HepG2 (cell line): ENCODE measurements around the gene DIAPH1.

Experiments used
- HNF4G ChIP-seq, 2 experiments: sonication (generic) in 1 of 2; formaldehyde crosslinking in 1 of 2; IDR thresholded peaks; 2 replicates each; pipeline versions ENCODE4 v1.4.0 to v1.6.1; 2011 to 2020; ENCODE audit warnings: borderline replicate concordance in 2 of 2, low read depth in 2 of 2, mild to moderate bottlenecking in 2 of 2, low read length in 1 of 2, missing genetic modification reagents in 1 of 2, moderate library complexity in 1 of 2
- RFX3 ChIP-seq: IDR thresholded peaks from 2 replicates; pipeline ENCODE4 v1.6.1; 2016; ENCODE audit warnings: missing biosample characterization, missing genetic modification reagents
- TBX2 ChIP-seq: sonication (generic); formaldehyde crosslinking; IDR thresholded peaks from 2 replicates; pipeline ENCODE4 v1.5.0; 2020; ENCODE audit warnings: missing genetic modification reagents, mild to moderate bottlenecking, borderline replicate concordance
- ZNF343 ChIP-seq: sonication (generic); formaldehyde crosslinking; IDR thresholded peaks from 2 replicates; pipeline ENCODE4 v1.4.0; 2020; ENCODE audit warnings: mild to moderate bottlenecking, missing genetic modification reagents
- TF ChIP-seq, protein P1 (sequence below): sonication (generic); formaldehyde crosslinking; IDR thresholded peaks from 2 replicates; pipeline ENCODE4 v1.5.0; 2020; ENCODE audit warnings: mild to moderate bottlenecking, missing genetic modification reagents
- TF ChIP-seq, protein P2 (sequence below): sonication (generic); formaldehyde crosslinking; IDR thresholded peaks from 2 replicates; pipeline ENCODE4 v1.4.0; 2020; ENCODE audit warnings: missing genetic modification reagents; ENCODE audit errors: not compliant biosample characterization

DNA sequence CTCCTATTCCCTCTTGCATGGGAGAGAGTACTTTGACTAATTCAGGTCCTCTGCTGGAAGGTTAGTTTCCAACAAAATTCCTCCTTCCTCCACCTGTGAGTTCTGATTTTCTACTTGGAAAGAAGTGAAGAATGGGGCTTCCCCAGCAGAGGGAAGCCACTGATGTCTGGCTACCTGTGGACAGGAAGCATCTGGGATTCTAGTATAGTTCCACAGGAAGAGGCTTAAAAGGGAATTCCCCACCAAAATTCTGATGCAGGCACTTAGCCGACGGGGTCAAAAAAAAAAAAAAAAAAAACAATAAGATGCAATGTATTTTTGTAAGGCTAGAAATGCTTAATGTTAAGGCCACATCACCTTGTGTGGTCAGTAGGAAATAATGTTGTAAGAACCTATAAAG is 96.5 kb downstream of the DIAPH1 start:
- TF ChIP-seq RFX3 (CRISPR knock-in tag) (no peak), ZNF343 (CRISPR knock-in tag) (no peak), TBX2 (no peak), HNF4G (IDR thresholded peaks at IDR 0.05; ENCODE audit: borderline replicate concordance, low read depth, low read length) (no peak), HNF4G (CRISPR knock-in tag; IDR thresholded peaks at IDR 0.05; ENCODE audit: borderline replicate concordance, low read depth) (no peak)
- TF ChIP-seq, protein P1, sequence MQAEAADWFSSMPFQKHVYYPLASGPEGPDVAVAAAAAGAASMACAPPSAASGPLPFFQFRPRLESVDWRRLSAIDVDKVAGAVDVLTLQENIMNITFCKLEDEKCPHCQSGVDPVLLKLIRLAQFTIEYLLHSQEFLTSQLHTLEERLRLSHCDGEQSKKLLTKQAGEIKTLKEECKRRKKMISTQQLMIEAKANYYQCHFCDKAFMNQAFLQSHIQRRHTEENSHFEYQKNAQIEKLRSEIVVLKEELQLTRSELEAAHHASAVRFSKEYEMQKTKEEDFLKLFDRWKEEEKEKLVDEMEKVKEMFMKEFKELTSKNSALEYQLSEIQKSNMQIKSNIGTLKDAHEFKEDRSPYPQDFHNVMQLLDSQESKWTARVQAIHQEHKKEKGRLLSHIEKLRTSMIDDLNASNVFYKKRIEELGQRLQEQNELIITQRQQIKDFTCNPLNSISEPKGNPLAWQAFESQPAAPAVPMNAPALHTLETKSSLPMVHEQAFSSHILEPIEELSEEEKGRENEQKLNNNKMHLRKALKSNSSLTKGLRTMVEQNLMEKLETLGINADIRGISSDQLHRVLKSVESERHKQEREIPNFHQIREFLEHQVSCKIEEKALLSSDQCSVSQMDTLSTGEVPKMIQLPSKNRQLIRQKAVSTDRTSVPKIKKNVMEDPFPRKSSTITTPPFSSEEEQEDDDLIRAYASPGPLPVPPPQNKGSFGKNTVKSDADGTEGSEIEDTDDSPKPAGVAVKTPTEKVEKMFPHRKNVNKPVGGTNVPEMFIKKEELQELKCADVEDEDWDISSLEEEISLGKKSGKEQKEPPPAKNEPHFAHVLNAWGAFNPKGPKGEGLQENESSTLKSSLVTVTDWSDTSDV = no peak
- TF ChIP-seq, protein P2, sequence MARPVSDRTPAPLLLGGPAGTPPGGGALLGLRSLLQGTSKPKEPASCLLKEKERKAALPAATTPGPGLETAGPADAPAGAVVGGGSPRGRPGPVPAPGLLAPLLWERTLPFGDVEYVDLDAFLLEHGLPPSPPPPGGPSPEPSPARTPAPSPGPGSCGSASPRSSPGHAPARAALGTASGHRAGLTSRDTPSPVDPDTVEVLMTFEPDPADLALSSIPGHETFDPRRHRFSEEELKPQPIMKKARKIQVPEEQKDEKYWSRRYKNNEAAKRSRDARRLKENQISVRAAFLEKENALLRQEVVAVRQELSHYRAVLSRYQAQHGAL (CRISPR knock-in tag) = no peak
